ENCODE data around the gene OVCH2.

Gene OVCH2

GRCh38 chr11:7640816-7641215 lies 65.5 kb downstream of the OVCH2 start:
- no peak for DNase-seq (ENCODE audit: low read depth in 2 of 2, low spot score in 1 of 2)

- no peak for DNase-seq (ENCODE audit: low read depth in 2 of 2, low spot score in 1 of 2)
Measured at GRCh38 chr11:7639643-7640025, 66.6 kb downstream of the OVCH2 start.

Data from stimulated activated CD8-positive, alpha-beta memory T cell treated with anti-CD3 and anti-CD28 coated beads, Interleukin-4, amount 100 ng/mL, for 1 hour (primary cell).